ENCODE results near the gene REXO5.

REXO5 gene

DNA sequence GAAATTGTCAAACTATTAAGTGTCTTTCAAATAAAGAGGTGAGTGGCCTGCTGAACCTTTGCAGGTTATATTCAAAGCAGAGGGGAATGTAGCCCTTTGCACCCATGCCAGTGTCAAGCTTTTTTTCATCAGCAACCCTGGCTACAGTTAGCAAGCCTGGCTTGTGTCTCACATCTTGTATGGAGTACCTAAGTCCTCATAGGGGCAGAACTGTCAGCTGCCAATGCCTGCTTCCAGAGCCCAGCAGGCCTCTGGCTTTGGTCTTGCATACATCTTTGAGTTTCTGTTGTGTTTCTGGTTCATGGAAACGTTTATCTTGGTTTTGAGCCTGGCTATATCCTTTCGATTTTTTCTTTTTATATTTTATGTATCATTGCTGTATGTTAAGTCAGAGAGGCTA, 26.8 kb downstream of the REXO5 start:
- Histone ChIP-seq H3K4me2 (ENCODE audit: low read length) (no peak overlapping the region), H3K4me3 (ENCODE audit: low read depth, low read length) (no peak overlapping the region), H2AFZ (no peak overlapping the region), H3K4me1 (peaks cover 5% of the 10 kb centered on the region), H3K27ac (no peak overlapping the region), H3K36me3 (ENCODE audit: control insufficient read depth, insufficient read depth, low read length) (peaks cover 6% of the 10 kb centered on the region), H3K79me2 (peaks cover 2% of the 10 kb centered on the region), H3K9ac (no peak overlapping the region), H3K9me3 (ENCODE audit: control insufficient read depth, low read length) (no peaks in the 10 kb centered on the region), H3K27me3 (ENCODE audit: control insufficient read depth, insufficient read depth, low read length) (no peaks in the 10 kb centered on the region)
- TF ChIP-seq, protein P1, sequence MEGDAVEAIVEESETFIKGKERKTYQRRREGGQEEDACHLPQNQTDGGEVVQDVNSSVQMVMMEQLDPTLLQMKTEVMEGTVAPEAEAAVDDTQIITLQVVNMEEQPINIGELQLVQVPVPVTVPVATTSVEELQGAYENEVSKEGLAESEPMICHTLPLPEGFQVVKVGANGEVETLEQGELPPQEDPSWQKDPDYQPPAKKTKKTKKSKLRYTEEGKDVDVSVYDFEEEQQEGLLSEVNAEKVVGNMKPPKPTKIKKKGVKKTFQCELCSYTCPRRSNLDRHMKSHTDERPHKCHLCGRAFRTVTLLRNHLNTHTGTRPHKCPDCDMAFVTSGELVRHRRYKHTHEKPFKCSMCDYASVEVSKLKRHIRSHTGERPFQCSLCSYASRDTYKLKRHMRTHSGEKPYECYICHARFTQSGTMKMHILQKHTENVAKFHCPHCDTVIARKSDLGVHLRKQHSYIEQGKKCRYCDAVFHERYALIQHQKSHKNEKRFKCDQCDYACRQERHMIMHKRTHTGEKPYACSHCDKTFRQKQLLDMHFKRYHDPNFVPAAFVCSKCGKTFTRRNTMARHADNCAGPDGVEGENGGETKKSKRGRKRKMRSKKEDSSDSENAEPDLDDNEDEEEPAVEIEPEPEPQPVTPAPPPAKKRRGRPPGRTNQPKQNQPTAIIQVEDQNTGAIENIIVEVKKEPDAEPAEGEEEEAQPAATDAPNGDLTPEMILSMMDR (IDR thresholded peaks at IDR 0.05): no peak

- Histone ChIP-seq H3K9me3 (ENCODE audit: control insufficient read depth, low read length) (no peaks in the 10 kb centered on the region), H3K4me3 (ENCODE audit: low read depth, low read length) (no peak overlapping the region)
Measured at GRCh38 chr16:20838240-20838639, 31.9 kb downstream of the REXO5 start.

GRCh38 chr16:20839504-20839903, 33.2 kb downstream of the REXO5 start:
- peaks cover 2% of the 10 kb centered on the region for H3K79me2 ChIP-seq
- TF ChIP-seq, protein P1 (IDR thresholded peaks at IDR 0.05): no peak
- H3K4me3 ChIP-seq (ENCODE audit: low read depth, low read length): no peak overlapping the region
- no peak overlapping the region for H3K4me2 ChIP-seq (ENCODE audit: low read length)
- no peaks in the 10 kb centered on the region for H3K27me3 ChIP-seq (ENCODE audit: control insufficient read depth, insufficient read depth, low read length)
- no peak overlapping the region for H3K27ac ChIP-seq
- no peak overlapping the region for H3K9ac ChIP-seq
- H3K36me3 ChIP-seq (ENCODE audit: control insufficient read depth, insufficient read depth, low read length): peaks cover 3% of the 10 kb centered on the region
- peaks cover 8% of the 10 kb centered on the region for H3K4me1 ChIP-seq
- no peak overlapping the region for H2AFZ ChIP-seq
- no peaks in the 10 kb centered on the region for H3K9me3 ChIP-seq (ENCODE audit: control insufficient read depth, low read length)

More at GRCh38 chr16:20838240-20838639, 31.9 kb downstream of the REXO5 start:
- Histone ChIP-seq H2AFZ (no peak overlapping the region), H3K27ac (no peak overlapping the region), H3K4me1 (no peaks in the 10 kb centered on the region), H3K9ac (no peak overlapping the region), H3K4me2 (ENCODE audit: low read length) (no peak overlapping the region), H3K27me3 (ENCODE audit: control insufficient read depth, insufficient read depth, low read length) (no peaks in the 10 kb centered on the region), H3K36me3 (ENCODE audit: control insufficient read depth, insufficient read depth, low read length) (peaks cover 3% of the 10 kb centered on the region), H3K79me2 (peaks cover 2% of the 10 kb centered on the region)
- TF ChIP-seq, protein P1 (IDR thresholded peaks at IDR 0.05): no peak

GRCh38 chr16:20844054-20844453, 37.7 kb downstream of the REXO5 start:
- TF ChIP-seq, protein P1 (IDR thresholded peaks at IDR 0.05): no peak
- Histone ChIP-seq H3K79me2 (no peaks in the 10 kb centered on the region), H3K4me2 (ENCODE audit: low read length) (no peak overlapping the region), H3K9me3 (ENCODE audit: control insufficient read depth, low read length) (no peaks in the 10 kb centered on the region), H2AFZ (no peak overlapping the region), H3K4me3 (ENCODE audit: low read depth, low read length) (no peak overlapping the region), H3K27ac (peak overlapping the region; percentile 43), H3K9ac (no peak overlapping the region), H3K4me1 (peaks cover 25% of the 10 kb centered on the region), H3K36me3 (ENCODE audit: control insufficient read depth, insufficient read depth, low read length) (no peaks in the 10 kb centered on the region), H3K27me3 (ENCODE audit: control insufficient read depth, insufficient read depth, low read length) (no peaks in the 10 kb centered on the region)

DNA sequence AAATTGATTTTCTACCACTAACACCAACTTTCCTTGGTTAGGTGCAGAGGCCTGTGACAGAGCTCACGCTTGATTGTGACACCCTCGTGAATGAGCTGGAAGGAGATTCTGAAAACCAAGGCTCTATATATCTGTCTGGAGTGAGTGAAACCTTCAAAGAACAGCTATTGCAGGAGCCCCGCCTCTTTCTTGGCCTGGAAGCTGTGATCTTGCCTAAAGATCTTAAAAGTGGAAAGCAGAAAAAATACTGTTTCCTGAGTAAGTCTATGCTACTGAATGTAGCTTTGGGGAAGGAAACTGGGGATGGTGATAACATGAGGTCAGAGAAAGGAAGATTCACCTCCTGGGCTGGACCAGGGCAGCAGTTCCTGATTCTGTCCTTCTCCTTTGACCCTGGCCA, 38.3 kb downstream of the REXO5 start:
- TF ChIP-seq, protein P1 (IDR thresholded peaks at IDR 0.05): no peak
- H3K27ac ChIP-seq: peak overlapping the region; percentile 43

More for the DNA sequence above, 38.3 kb downstream of the REXO5 start:
- Histone ChIP-seq H3K79me2 (no peaks in the 10 kb centered on the region), H3K4me1 (peaks cover 25% of the 10 kb centered on the region), H3K4me2 (ENCODE audit: low read length) (no peak overlapping the region), H3K4me3 (ENCODE audit: low read depth, low read length) (no peak overlapping the region), H3K9ac (no peak overlapping the region), H2AFZ (peak overlapping the region; percentile 51), H3K36me3 (ENCODE audit: control insufficient read depth, insufficient read depth, low read length) (no peaks in the 10 kb centered on the region), H3K27me3 (ENCODE audit: control insufficient read depth, insufficient read depth, low read length) (no peaks in the 10 kb centered on the region), H3K9me3 (ENCODE audit: control insufficient read depth, low read length) (no peaks in the 10 kb centered on the region)
